Left hindlimb (tissue), 1 donor: Measurements from ENCODE around the gene ADD1.

ENCODE experiments used
- DNase-seq: peaks from one replicate; pipeline ENCODE4 v3.0.0-alpha.2; 2018

ADD1 gene, protein sequence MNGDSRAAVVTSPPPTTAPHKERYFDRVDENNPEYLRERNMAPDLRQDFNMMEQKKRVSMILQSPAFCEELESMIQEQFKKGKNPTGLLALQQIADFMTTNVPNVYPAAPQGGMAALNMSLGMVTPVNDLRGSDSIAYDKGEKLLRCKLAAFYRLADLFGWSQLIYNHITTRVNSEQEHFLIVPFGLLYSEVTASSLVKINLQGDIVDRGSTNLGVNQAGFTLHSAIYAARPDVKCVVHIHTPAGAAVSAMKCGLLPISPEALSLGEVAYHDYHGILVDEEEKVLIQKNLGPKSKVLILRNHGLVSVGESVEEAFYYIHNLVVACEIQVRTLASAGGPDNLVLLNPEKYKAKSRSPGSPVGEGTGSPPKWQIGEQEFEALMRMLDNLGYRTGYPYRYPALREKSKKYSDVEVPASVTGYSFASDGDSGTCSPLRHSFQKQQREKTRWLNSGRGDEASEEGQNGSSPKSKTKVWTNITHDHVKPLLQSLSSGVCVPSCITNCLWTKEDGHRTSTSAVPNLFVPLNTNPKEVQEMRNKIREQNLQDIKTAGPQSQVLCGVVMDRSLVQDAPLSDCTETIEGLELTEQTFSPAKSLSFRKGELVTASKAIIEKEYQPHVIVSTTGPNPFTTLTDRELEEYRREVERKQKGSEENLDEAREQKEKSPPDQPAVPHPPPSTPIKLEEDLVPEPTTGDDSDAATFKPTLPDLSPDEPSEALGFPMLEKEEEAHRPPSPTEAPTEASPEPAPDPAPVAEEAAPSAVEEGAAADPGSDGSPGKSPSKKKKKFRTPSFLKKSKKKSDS

DNA sequence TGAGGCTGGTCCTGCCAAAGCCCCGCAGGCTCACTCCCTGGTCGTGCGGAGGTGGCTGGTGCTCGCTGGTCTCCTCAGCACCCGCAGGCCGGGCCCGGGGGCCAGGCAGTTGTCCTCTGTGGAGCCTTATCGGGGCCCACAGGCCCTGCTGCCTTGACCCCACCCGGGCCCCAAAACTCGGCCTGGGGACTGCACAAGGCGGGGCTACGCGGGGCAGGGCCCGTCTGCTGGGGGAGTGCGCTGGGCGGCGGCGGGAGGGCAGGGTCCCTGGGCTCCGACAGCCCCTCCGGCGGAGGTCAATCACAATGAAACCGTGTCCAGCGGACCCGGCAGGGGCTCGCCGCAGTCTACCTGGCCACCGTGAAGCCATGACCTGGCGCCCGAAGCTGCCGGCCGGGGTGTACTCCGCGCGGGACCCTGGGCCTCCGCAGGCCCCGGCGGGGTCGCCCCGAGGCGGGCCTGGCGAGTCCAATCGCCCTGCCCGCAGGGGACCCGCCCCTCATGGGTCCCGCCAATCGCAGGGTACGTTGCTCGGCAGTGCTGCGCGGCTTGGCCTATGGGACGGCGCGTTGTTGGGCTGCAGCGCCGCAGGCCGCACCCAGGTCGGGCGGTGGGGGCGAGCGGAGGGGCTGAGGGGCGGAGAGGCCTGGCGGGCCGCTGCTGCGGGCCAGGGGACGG lies at the start of gene ADD1:
ADD1 (plus strand) TSS at position 582 of the 678 bp plus-strand sequence. CDS start 32,072 bp downstream, outside the sequence.
- DNase-seq = peak; percentile 97

DNA sequence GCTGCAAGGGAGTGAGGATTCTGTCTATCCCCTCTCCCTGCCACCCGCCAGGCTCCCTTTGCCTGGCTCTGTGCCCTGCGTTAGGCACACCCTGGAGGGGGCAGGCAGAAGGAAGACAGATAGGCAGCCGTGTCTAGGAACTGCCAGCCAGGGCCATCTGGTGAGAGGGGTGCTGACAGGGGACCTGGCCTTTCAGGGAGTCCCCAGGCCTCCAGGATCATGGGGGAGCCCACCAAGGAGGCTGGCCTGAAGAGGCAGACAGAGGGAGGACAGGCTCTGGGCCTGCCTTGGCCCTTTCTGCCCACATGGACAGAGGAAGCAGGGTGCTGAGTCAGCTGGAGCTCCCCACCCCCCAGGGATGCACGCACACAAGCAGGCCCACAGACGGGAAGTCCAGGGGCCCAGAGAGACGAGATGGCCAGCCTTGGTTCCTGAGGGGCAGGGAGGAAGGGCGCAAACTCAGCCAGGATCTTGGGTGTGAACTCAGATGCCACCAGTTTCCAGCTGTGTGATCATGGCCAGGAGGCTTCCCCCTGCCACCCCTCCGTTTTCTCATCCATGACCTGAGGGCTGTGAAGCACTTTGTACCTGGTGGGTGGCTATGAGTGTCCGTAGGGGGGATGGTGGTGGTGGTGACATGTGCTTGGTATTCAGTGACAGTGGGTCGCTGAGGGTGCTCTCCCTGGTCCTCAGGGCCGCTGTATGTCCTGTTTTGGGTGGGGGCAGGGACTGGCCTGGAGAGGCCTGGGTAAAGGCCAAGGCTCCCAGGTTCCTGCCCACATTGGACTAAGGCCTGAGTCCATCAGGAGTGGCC lies 49.0 kb upstream of the ADD1 start:
- DNase-seq = peak; percentile 66

DNA sequence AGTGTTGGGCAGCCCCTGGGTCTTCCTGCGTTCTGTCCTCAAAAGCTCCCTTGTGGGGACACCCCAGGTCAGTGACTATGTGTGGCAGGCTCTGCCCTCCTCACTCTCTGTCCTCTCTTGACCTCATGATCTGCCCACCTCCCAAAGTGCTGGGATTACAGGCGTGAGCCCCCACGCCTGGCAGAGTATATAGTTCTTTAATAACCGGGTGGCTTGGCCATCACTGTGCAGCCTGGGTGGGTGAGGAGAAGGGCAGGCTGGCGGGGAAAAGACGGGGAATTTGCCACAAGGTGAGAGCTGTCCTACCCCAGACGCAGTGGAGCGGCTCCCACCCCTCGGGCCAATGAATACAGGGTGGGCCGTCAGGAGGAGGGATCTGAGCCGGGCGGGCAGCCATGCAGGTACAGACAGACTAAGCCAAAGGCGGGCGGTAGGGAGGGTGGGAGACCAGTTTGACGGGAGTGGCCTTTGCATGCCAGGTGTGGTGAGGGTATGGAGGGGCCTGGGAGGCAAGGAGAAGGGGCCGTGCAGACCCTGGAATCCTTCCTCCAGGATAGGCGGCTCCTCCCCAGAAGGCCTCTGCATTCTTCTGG lies 48.2 kb upstream of the ADD1 start:
- DNase-seq = peak; percentile 38

DNA sequence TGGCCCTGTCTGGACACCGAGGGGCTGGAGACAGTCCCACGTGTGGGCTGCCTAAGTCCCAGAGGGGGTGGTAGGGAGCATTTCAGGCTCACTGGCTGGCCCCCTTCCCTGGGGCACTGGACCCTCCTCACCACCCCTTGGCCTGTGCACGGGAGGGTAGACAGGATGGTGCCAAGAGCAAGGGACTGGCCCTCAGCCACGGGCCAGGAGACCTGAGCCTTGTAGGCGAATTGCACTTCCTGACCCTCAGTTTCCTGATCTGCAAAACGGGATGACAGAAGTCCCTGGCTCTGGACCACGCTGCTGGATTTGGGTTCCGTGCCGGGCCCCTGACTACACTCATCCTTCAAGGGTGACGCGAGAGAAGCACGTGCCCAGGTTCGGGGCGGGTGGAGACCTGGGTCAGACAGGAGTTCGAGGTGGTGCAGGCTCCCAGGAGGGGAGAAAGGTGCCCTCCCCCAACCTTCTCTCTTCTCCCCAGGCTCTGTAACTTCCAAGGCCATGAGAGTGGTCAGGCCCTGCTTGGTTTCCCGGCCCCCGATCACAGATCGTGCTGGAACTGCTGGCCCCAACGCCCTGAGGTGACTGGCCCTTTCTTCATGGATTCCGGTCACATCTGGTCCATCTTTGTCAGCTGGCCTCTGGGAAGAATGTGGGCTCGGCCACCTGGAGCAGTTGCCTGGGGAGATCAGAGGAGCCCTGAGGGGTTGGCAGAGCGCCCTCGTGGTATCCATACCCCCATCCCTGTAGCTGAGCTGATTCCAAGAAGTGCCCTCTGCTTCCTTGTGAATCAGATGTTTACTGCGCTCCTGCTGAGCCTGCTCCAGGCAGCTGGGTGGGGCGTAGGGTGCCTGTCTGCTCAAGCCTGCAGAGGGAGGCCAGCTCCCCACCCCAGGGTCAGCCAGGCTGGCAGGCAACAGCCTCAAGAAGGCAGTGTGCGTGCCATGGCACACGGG lies 47.5 kb upstream of the ADD1 start:
- peak; percentile 38 for DNase-seq

DNA sequence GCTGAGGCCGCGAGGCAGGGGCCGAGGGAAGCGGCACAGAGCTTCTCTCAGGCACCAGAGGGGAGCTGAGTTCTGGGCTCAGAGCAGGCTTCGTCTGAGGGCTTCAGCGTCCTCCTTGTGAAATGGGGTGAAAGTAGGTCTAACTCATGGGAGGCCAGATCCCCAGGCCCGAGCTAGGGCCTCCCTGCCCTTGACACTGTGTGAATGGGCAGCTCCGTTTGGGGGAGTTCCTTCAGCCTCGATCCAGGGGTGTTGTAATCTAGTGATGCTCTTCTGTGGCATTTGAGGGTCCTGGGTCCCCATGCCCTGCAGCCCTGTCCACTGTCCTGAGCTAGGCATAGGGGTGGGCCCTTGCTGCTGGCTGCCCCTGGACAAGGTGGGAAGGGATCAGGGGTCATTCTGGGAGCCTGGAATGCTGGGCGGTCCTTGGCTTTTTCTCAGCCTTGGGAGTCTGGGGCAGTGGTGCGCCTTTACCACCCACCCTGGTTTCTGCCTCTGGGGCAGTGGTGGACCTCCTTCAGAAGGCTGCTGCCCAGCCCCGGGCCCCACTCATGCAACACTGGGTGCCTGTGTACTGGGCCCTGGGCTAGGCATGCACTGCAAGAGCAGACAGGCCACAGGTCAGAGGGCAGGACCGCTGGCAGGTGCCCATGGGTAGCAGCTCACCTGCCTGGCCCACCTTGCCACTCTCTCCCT lies 46.6 kb upstream of the ADD1 start:
- DNase-seq = peak; percentile 15

DNA sequence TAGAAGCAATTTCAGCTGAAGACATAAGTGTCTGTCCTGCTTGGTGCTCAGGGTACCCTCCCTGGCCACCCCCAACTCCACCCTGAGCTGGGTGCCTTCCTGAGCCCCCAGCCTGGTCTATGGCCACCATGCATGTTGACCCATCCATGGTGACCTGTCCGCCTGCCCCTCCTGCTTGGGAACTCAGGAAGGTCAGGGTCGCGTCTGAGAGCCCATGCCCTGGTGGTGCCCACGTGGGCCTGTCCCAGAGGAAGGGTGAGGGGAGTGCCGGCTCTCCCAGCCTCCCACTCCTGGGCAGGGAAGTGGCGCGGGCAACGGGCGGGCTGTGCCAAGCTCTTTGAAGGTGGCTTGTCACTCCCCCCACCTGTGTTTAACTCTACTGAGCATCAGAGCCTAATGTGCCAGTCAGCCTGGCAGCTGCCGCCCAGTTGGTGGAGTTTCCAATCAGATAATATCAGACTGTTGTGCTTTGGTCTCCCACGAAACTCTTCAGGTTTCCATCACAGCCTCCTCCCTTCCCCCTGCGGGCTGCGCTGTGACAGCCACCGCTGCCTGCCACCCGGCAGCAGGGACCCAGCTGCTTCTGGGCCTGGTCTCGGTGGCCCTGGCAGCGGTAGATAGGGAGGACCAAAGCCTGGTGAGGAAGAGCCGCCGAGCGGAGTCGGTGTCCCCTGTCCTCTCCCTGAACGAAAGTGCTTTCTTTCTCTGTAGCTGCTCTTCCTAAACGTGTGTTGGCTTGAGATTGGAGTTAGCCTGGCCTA lies 45.9 kb upstream of the ADD1 start:
- DNase-seq = peak; percentile 23

DNA sequence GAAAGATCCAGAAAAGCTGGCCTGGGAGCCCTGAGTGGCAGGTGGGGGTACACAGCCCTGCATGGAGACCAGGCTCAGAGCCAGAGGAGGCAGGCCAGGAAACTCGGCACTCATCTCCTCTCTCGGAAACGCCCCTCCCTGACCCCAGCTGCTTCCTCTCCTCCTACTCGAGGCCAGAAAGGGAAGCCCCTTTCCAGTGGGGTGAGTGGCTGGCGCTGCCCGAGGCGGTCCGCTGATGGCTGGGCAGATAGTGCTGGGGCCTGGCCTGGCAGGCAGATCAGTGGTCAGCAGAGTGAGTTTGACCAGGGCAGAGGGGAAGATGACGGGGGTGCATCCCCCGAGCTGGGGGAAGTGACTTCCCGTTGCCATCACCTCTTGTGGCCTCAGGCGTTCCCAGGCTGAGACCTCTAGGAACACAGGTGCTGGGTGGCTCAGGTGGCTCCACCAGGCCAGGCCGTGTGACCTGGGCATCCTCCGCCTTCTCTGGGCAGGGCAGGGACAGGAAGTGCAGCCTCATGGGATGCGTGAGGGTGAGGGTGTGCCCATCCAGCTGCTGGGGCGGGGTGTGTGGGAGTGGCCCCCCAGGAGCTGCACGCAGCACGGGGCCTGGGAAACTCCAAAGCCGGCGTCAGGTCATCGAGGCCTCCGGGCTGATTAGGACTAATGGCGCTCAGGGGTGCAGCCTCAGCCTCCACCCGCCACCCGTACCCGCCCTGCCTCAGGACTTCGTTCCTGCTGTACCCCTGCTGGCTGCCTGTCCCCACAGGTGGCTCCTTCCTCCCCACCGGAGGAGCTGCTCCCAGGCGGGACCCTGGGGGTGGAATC lies 45.0 kb upstream of the ADD1 start:
- DNase-seq = peak; percentile 84

DNA sequence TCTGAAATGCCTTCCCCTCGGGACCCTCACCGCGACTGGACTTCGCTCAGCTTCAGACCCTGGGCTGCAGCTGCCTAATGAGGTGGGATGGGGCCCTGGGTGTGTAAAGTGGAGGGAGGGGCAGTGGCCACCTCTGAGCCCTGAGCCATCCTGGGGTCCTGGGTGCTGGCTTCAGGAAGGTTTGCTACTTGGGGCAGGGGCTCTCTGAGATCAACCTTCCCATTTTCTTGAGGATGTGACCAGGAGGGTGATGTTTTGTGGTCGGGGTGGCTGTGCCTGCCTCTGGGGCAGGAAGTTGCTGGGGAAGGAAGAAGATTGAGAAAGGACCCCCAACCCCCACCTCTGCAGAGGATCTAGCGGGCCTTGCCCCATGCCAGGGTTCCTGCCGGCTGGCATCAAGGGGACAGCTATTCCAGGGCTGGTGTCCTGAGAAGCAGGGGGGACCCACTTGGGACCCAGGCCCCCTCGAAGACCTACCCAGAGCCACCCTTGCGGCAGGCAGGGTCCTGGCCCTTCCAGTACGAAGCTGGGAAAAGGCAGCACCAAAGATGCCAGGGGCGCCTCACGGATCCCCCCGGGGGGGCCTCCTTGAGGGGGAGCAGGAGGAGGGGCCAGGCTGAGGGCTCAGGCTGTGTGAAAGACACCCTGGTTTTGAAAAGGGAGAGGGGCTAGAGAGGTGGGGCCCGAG lies 44.3 kb upstream of the ADD1 start:
- DNase-seq = peak; percentile 32

DNA sequence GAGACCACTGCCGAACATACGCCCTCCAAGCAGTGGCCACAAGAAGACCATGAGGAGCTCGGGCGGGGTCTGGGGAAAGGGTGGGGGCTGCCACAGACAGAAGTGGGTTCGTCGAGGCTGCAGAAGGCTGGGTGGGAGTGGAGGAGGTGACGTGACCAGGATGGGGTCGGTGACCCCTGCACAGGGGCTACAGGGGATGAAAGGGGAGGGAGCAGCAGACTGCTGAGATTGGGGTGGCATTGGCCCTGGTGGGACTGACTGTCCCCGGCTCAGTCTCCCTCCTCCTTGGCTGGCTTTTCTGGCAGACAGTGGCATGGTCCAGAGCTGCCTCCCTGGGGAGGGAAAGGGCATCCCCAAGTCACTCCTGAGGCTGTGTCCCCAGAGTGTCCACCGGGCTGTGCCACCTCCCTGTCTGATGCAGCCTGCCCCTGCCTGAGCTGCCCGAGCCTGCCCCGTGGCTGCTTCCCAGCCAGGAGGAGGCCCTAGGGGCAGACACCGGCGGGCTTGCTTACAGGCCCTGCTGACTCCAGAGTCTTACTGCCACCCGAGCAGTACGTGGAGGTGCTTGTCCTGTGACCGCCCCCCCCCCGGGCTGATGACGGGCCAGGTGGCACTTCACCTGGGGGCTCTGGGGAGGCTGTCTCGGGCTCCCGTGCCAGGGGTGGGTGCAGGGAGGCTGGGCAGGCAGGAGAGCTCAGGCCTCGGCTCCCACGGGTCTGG lies 43.5 kb upstream of the ADD1 start:
- DNase-seq = peak; percentile 46

DNA sequence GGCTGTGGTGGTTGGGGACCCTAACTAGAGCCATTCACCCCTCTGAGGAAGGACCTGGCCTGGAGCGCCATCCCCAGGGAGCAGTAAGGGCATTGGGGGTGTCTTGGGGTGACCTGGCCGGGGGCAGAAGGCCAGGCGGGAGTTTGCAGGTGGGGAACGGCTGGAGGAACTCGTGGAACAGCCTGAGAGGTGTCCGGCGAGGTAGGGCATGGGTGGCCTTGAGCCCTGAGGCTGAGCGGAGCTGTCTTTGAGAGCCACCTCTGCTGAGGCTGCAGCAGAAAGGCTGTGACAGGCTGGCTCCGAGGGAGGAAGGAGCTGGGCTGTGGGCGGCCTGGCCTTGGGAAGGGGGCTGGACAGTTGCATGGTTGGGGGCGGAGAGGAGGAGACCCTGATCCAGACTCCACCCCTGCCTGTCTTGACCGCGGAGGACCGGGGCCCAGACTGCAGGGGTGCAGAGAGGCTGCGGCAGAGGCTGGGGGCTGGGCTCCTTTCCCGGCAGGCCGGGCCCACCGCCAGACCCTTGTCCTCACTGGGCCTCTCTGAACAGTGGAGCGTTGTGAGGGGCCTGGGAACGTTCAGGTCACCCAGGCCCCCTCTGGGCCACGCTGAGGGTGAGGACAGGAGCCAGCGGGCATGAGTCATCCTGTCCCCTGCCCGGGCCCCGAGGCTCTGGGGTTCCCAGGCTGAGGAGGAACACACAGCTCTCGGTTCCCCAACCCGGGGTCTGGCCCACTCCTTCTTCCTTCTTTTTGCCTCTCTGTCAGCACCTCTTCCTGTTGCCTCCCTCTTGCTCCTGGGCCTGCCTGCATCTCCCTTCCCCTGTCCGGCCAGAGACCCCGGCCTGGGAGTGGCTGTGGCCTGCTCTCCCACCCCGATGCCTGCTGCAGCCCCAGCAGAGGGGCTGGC lies 42.7 kb upstream of the ADD1 start:
- peak; percentile 97 for DNase-seq

DNA sequence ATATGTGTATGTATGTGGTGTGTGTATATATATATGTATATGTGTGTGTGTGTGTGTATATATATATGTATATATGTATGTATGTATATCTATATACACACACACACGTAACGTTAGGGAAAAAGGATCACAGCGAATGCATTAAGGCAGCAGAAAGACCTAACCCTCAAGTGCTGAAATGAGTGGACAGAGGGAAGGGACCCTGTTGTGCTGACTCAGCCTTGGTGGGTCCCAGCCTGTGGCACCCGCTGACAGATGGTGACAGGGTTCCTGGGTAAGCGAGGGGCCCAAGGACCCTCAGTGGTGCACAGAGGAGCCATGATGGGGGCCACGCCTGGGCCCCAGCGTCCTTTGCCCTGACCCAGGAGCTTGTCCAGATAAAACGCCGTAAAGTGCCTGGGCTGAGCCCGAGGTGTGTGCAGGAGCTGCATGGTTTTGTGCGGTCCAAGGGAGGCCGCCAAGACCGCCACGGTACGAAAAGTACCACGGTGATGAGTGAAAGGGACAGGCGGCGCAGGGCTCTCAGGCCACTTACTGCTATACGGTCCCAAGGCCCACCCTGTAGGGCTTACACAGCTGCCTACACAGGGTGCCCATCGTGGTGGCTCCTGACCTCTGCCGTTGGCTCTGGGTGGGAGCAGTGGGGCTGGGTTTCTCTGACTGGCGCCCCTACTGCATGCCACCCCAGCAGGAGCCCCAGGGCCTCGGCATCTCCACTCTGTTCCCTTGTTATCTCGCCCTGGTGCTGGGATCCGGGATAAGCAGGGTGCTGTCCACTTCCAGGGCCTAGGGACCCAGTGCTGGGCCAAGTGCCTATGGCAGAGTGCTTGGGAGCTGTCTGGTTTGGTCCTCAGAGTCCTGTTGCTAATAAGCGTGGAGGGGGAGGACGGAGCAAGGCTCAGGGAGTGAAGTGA lies 40.8 kb upstream of the ADD1 start:
- DNase-seq = peak; percentile 32

DNA sequence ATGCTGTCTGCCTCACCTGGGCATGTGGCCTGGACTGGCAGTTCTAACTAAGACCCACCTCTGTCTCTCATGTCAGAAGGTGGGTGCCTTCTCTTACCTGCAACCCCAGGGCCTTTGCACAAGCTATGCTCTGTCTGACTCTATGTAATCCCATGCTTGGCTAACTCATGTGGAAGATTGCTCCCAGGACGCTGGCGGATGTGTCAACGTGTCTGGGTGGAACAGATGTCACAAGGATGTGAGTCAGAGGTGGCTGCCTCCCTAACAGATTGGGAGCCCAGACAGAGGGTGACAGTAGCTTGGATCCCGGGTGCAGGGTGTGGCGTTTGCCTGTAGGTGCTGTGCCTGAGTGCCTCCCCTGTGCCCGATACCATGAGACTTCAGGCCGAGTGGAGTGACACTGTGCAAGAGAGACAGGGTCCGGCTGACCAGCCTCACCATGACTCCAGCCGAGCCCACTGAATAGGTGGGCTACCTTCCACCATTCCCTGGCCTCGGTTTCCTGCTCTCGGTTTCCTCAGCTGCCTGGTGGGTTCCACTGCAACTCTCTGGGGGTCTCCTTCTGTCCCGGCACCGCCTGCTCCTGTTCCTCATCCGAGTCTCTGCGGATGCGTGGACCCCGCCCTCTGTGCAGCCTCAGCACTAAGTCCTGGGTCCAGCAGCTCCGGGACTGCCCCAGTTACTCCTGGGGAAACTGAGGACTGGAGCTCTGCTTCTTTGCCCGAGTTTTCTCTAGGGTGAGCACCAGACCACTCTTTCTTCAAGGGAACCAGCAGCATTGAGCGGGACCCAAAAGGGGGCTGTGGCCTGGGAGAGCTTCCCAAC lies 39.8 kb upstream of the ADD1 start:
- peak; percentile 32 for DNase-seq

DNA sequence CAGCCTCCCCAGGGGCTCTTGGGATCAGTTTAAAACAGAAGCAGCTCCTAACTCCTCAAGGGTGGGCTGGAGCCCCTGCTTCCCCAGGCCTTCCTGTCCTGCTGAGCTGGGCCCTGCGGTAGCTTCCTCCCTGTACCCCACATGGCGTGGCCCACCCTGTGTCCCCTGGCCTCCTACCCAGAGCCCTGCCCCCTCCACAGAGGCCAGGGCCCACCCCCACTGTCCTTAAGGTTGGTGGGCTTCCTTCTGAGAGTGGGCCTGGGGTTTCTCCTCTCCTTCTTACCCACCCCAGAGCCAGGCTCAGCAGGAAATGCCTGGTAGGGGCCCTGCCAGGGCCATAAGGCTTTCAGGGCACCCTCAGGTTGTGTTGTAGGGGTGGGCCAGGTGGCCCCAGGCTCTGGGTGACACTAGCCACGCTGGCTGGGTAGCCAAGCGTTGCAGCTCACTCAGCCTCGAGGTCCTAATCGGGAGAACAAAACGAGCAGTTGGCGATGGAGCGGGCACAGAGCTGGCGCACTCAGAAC lies 39.1 kb upstream of the ADD1 start:
- DNase-seq = peak; percentile 25
